Breast epithelium (tissue), 3 donors: ENCODE results near the gene CYP46A1.

ENCODE experiments used
- POLR2A ChIP-seq: fragments of 450-650 bp; IDR thresholded peaks from one replicate; pipeline ENCODE4 v1.6.1; 2016; ENCODE audit warnings: antibody characterized with exemption, mild to moderate bottlenecking, moderate library complexity
- TF ChIP-seq, protein P1 (sequence below), 3 donors: fragments of 450-650 bp; IDR thresholded peaks; one replicate each; pipeline ENCODE4 v1.5.1; 2016 to 2017; ENCODE audit warnings: antibody characterized with exemption in 3 of 3, mild to moderate bottlenecking in 3 of 3, moderate library complexity in 3 of 3

- TF ChIP-seq POLR2A, result no peak
- TF ChIP-seq, protein P1, sequence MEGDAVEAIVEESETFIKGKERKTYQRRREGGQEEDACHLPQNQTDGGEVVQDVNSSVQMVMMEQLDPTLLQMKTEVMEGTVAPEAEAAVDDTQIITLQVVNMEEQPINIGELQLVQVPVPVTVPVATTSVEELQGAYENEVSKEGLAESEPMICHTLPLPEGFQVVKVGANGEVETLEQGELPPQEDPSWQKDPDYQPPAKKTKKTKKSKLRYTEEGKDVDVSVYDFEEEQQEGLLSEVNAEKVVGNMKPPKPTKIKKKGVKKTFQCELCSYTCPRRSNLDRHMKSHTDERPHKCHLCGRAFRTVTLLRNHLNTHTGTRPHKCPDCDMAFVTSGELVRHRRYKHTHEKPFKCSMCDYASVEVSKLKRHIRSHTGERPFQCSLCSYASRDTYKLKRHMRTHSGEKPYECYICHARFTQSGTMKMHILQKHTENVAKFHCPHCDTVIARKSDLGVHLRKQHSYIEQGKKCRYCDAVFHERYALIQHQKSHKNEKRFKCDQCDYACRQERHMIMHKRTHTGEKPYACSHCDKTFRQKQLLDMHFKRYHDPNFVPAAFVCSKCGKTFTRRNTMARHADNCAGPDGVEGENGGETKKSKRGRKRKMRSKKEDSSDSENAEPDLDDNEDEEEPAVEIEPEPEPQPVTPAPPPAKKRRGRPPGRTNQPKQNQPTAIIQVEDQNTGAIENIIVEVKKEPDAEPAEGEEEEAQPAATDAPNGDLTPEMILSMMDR (IDR thresholded peaks at IDR 0.05), result no peak
Measured at GRCh38 chr14:99737956-99738667, 54.0 kb downstream of the CYP46A1 start.
